GM10847 (cell line): Measurements from ENCODE around the gene SPATA12.

Experiments
- POLR2A ChIP-seq: IDR thresholded peaks from 2 replicates; pipeline ENCODE4 v1.6.1; 2011; ENCODE audit not compliant: insufficient read length; ENCODE audit errors: extremely low read depth

Gene SPATA12

GRCh38 chr3:57060089-57060821, at the start of gene SPATA12:
Gene SPATA12 (plus strand): TSS chr3:57060664. CDS start chr3:57073695, 13,031 bp downstream.
- no peak for TF ChIP-seq POLR2A

DNA sequence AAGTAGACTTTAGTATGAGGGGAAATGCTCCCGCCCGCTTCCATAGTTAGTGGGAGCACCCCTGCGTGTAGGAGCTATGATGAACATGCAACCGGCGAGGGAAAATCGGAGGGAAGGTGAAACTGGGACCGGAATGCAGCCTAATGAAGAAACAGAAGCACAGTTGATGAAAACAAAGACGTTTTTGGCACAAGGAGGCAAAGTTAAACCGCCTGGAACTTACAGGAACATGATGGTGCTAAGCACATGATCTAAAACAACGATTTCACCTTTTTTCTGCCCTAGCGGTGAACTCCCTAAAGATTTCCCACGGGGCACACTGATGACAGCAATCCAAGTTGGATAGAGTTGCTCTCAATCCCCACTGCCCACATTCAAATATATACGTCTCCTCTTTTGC, 49.4 kb upstream of the SPATA12 start:
- no peak for TF ChIP-seq POLR2A

DNA sequence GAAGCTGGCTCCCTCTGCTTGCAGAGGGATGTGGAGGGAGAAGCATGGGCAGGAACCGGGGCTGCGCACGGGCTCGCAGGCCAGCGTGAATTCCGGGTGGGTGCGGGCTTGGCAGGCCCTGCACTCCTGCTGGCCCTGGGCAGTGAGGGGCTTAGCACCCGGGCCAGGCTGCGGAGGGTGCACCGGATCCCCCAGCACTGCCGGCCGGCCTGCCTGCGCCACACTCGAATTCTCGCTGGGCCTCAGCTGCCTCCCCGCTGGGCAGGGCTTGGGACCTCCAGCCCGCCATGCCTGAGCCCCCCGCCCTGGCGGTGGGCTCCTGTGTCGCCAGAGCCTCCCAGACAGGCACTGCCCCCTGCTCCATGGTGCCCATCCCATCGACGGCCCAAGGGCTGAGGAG, 47.6 kb upstream of the SPATA12 start:
- no peak for TF ChIP-seq POLR2A

DNA sequence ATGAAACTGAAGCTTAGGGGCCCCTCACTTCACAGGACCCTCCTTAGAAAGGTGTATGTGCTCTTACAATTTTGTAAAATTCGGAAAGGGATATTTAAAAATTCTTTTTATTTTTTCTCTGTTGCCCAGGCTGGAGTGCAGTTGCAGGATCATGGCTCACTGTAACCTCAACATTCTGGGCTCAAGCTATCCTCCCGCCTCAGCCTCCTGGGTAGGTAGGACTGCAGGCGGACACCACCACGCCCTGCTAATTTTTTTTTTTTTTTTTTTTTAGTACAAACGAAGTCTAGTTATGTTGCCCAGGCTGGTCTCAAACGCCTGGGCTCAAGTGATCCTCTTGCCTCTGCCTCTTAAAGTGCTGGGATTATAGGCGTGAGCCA, 45.1 kb upstream of the SPATA12 start:
- TF ChIP-seq POLR2A: no peak

GRCh38 chr3:57015912-57016311, 44.6 kb upstream of the SPATA12 start:
- TF ChIP-seq POLR2A: no peak

DNA sequence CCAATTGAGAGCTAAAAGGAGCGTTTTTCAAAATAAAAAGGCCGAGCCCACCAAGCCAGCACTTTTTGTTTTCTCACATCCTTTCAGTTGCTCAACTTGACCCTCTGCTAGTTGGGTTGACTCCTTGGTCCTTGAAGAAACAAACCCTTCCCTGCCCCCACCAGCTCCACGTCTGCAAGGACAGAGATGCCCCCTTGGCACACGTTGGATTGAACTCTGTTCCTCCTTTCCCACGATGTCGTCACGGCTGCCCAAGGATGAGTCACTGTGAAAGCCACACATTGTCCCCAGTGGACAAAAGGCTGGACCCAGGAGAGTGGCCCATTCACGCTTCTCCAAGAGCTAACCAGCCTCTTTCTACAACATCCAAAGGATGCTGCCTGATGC, 43.0 kb upstream of the SPATA12 start:
- TF ChIP-seq POLR2A: no peak

DNA sequence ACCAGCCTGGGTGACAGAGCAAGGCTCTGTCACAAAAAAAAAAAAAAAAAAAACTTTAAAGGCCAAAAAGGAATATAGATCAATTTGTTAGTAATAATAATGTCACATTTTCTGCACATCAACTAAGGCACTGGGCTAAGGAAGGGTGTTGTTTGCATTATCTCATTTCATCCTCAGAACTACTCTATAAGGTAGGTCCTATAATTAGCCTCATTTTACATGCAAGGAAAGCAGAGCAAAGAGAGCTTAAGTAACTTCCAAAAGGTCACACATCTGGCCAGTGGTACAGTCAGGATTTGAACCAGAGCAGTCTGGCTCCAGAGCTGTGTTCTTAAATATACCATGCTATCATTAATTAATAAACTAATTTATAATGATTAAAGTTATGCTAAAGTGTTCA, 42.2 kb upstream of the SPATA12 start:
- no peak for TF ChIP-seq POLR2A

DNA sequence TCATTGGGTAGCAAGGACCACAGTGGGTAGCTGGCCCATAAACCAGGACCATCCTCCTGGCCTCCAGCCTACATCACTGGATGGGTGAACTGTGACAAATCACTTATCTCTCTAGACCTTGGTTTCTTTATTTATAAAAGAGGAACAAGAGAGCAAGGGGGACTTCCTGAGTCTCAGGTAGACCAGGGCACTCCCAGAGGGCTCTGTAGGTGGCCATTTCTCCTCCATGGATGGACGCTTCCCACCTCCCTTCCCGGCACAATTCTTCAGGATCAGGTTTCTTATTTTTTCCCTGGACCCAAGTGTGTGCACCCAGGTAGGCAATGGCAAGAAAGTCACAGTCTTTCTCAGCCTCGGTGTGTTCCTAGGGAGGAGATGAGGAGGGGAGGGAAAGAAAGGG, 41.4 kb upstream of the SPATA12 start:
- no peak for TF ChIP-seq POLR2A

DNA sequence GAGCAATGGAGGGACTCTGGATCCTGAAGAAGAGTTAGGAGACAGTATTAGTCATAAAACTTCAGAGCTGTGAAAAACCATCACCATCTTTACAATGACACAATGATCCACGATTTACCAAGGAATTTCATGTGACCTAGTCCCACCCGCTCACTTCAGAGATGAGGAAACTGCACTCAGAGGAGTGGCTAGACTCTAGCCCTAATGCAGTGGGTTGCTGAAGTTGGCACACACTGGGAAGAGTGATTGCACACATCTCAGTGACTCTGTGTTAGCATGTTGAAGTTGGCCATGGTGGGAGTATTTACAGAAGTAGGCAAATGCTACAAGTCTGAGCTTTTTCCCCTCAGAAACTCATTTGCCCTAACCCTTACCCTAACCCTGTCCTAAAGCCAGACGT, 35.2 kb upstream of the SPATA12 start:
- no peak for TF ChIP-seq POLR2A

GRCh38 chr3:57026944-57027343, 33.5 kb upstream of the SPATA12 start:
- no peak for TF ChIP-seq POLR2A

DNA sequence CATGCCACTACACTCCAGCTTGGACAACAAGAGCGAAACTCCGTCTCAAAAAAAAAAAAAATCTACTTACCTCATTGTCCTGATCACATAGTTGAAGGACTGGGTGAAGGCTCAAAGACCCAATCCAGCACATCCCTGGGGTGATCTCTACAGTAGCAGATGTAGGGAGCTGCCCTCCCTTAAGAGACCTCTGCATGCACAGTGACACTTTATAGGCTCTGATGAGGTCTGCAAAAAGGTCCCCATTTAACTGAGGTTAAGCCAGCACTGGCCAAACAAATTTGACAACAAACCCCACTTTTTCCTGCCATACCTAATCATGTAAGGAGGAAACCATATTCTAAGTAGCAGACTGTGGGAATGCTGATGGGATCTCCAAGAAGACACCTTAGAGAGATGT, 31.1 kb upstream of the SPATA12 start:
- no peak for TF ChIP-seq POLR2A

DNA sequence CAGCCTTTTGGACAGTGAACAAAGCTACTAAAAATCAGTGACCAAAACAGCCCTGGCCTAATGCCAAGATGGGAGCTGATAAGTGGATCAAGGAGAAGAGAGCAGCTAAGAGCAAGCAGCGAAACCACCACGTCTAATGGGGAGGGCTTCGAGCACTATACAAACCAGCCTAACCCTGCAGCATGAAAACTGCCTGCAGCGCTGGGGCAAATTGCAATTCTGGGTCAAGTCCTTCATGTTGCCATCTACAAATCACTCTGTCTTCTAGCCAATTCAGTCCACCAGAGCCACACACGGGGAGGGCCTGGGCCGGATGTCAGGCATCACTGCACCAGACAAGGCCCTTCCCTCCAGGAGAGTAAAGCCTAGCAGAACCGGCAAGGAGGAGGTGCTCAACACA, 30.5 kb upstream of the SPATA12 start:
- TF ChIP-seq POLR2A: no peak

- no peak for TF ChIP-seq POLR2A
These were observed 29.7 kb upstream of the SPATA12 start for GRCh38 chr3:57030721-57031120.

GRCh38 chr3:57031631-57032541, 28.6 kb upstream of the SPATA12 start:
- no peak for TF ChIP-seq POLR2A

DNA sequence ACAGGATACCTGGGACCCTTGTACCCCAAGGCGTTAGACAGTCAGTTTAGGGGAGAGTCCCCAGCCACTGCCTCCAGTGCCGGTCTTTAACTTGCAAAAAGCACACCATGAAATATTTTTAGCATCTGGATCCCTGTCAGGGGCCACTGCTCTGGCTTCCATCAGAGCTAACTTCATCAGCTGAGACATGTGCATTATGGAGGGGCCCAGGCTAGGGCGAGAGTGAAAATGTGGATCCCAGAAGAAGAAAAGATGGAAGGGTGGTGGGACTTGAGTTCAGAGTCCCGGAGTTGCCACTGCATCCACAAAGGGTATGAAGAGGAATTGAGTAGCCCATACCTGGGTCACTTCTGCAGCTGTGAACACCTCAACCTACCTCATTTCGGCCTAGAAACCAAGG, 23.5 kb upstream of the SPATA12 start:
- no peak for TF ChIP-seq POLR2A

DNA sequence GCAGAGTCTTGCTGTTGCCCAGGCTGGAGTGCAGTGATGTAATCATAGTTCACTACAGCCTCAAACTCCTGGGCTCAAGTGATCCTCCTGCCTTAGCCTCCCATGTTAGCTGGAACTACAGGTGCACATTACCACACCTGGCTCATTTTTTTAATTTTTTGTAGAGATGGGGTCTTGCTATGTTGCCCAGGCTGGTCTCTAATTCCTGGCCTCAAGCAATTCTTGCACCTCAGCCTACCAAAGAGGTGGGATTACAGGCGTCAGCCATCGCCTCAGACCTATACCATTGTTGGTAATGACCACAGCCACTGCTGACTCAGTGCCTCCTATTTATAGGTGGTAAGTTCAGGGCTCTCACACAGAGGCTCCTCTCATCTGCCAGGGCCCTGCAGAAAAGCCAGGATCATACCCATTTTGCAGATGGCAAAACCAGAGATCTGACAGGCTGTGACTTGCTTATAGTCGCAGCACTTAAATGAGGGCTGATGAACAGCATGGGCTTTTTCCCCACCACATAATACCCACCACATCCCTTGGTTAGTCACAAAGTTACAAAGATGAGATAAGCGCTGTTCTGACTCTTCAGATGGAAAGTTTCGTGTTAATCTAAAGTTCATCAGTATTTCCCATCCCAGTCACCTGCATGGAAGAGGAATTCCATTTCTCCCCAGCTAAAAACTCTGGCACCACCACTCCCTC, 21.8 kb upstream of the SPATA12 start:
- TF ChIP-seq POLR2A: no peak
